HCT116 (cell line): Measurements from ENCODE around the gene ZNF692. TPM values are rescaled to one million over a fixed set of nuclear protein-coding genes. Genes with fewer than 3 reads are reported as not detected.

Experiments
- ATAC-seq: fragments of 200-7000 bp; cut with Tn5 transposase; 2 replicates; pipeline ENCODE4 v1.9.1; 2020; ENCODE audit warnings: mild to moderate bottlenecking, moderate library complexity
- BruUV-seq: library from RNA; stranded (reverse); fragments of 400-500 nt; replicated peaks from 2 replicates; lab custom pipeline; 2021; lab: Mats Ljungman, UMichigan
- CTCF ChIA-PET: fragments of 300-600 bp; sonication (Branson Sonifier 250); formaldehyde crosslinking; loops from one replicate; lab custom pipeline; 2021; ENCODE audit warnings: antibody characterized with exemption; lab: Charles Lee
- POLR2A ChIA-PET: fragments of 300-600, 350-600 bp; sonication (Branson Sonifier 250); formaldehyde crosslinking; loops from one replicate; lab custom pipeline; 2021; ENCODE audit warnings: antibody characterized with exemption; lab: Charles Lee
- RAD21 ChIA-PET, 2 experiments: fragments of 300-600 bp; sonication (Branson Sonifier 250); formaldehyde crosslinking; loops; one replicate each; lab custom pipeline; 2023; ENCODE audit warnings: low total read pairs in 2 of 2; ENCODE audit not compliant: uncharacterized antibody in 2 of 2, unreplicated experiment in 2 of 2, low non-redundant PET in 1 of 2; lab: Charles Lee
- DNase-seq: peaks from one replicate; pipeline ENCODE4 v3.0.0-alpha.2; 2010; ENCODE audit warnings: low read depth, low spot score
- H2AFZ ChIP-seq: fragments of 200-600 bp; shearing (Covaris generic), sonication (generic); 2 replicates; pipeline ENCODE4 v1.6.1; 2017; ENCODE audit warnings: low read depth, mixed run types, mixed read lengths, antibody characterized with exemption, low read length; ENCODE audit not compliant: poor library complexity, severe bottlenecking
- H3K27ac ChIP-seq: 2 replicates; pipeline ENCODE4 v1.5.1; 2012; ENCODE audit warnings: low read depth, low read length
- H3K27me3 ChIP-seq: fragments of 200-600 bp; sonication (generic); 2 replicates; pipeline ENCODE4 v1.6.1; 2016; ENCODE audit warnings: mixed run types, low read length, mixed read lengths; ENCODE audit not compliant: insufficient read depth
- H3K36me3 ChIP-seq, 2 experiments: fragments of 200-500 bp in 1 of 2; fragments of 200-600 bp in 1 of 2; sonication (Bioruptor generic) in 1 of 2; sonication (generic) in 1 of 2; 2 replicates each; pipeline versions ENCODE4 v1.5.1 to v1.6.1; 2014 to 2016; ENCODE audit warnings: low read length in 2 of 2, inconsistent platforms in 1 of 2, mixed read lengths in 1 of 2, mixed run types in 1 of 2; ENCODE audit not compliant: insufficient read depth in 2 of 2, control insufficient read depth in 1 of 2
- H3K4me1 ChIP-seq, 2 experiments: fragments of 200-600 bp in 1 of 2; sonication (generic) in 1 of 2; 2 replicates each; pipeline versions ENCODE4 v1.5.1 to v1.6.1; 2012 to 2017; ENCODE audit warnings: low read length in 2 of 2, inconsistent platforms in 1 of 2, mild to moderate bottlenecking in 1 of 2, mixed read lengths in 1 of 2, mixed run types in 1 of 2, moderate library complexity in 1 of 2; ENCODE audit not compliant: insufficient read depth in 2 of 2, control insufficient read depth in 1 of 2
- H3K4me2 ChIP-seq: fragments of 200-600 bp; sonication (generic); 2 replicates; pipeline ENCODE4 v1.6.1; 2017; ENCODE audit warnings: mixed run types, low read length, mixed read lengths
- H3K4me3 ChIP-seq, 2 experiments: fragments of 200-600 bp in 1 of 2; sonication (generic) in 1 of 2; replicated peaks in 1 of 2; 2 replicates each; pipeline ENCODE4 v1.5.1; 2011 to 2016; ENCODE audit warnings: low read length in 2 of 2, control low read depth in 1 of 2, low read depth in 1 of 2, mild to moderate bottlenecking in 1 of 2, mixed read lengths in 1 of 2, mixed run types in 1 of 2
- H3K79me2 ChIP-seq: fragments of 200-600 bp; sonication (generic); 2 replicates; pipeline ENCODE4 v1.6.1; 2017; ENCODE audit warnings: mild to moderate bottlenecking, mixed run types, low read length, moderate library complexity, mixed read lengths; ENCODE audit not compliant: insufficient read depth
- H3K9ac ChIP-seq: fragments of 200-600 bp; sonication (generic); 2 replicates; pipeline ENCODE4 v1.6.1; 2016; ENCODE audit warnings: low read length, mixed read lengths
- H3K9me2 ChIP-seq: fragments of 200-600 bp; sonication (generic), shearing (Covaris generic); 2 replicates; pipeline ENCODE4 v1.6.1; 2017; ENCODE audit warnings: mixed run types, mild to moderate bottlenecking, moderate library complexity; ENCODE audit not compliant: insufficient read depth
- H3K9me3 ChIP-seq, 2 experiments: fragments of 200-500 bp in 1 of 2; fragments of 200-600 bp in 1 of 2; sonication (Bioruptor generic) in 1 of 2; sonication (generic) in 1 of 2; 2 replicates each; pipeline ENCODE4 v1.6.1; 2014 to 2017; ENCODE audit warnings: low read length in 2 of 2, mixed read lengths in 2 of 2, inconsistent platforms in 1 of 2, low read depth in 1 of 2, mild to moderate bottlenecking in 1 of 2, mixed run types in 1 of 2, moderate library complexity in 1 of 2; ENCODE audit not compliant: control insufficient read depth in 1 of 2, insufficient read depth in 1 of 2
- H4K20me1 ChIP-seq: fragments of 200-600 bp; sonication (generic), shearing (Covaris generic); 2 replicates; pipeline ENCODE4 v1.6.1; 2017; ENCODE audit warnings: mixed run types, mild to moderate bottlenecking, moderate library complexity; ENCODE audit not compliant: insufficient read depth
- CBX3 ChIP-seq: IDR thresholded peaks from 2 replicates; pipeline ENCODE4 v1.6.1; 2012; ENCODE audit warnings: low read depth
- CTCF ChIP-seq, 3 experiments: fragments of 200-600 bp in 1 of 3; sonication (generic) in 1 of 3; IDR thresholded peaks in 2 of 3; conservative IDR thresholded peaks in 1 of 3; 2 replicates each; pipeline ENCODE4 v1.5.1; 2012 to 2017; ENCODE audit warnings: low read depth in 2 of 3, low read length in 2 of 3, antibody characterized with exemption in 1 of 3, borderline replicate concordance in 1 of 3, control low read depth in 1 of 3, mild to moderate bottlenecking in 1 of 3, mixed read lengths in 1 of 3, mixed run types in 1 of 3, moderate library complexity in 1 of 3; ENCODE audit not compliant: insufficient read depth in 1 of 3
- EGR1 ChIP-seq: IDR thresholded peaks from 2 replicates; pipeline ENCODE4 v1.6.1; 2012; ENCODE audit warnings: low read depth
- JUND ChIP-seq: IDR thresholded peaks from 2 replicates; pipeline ENCODE4 v1.6.1; 2012
- RAD21 ChIP-seq: IDR thresholded peaks from 2 replicates; pipeline ENCODE4 v1.6.1; 2012; ENCODE audit warnings: low read depth, mild to moderate bottlenecking
- intact Hi-C: fragments of 100-400 bp; cut with micrococcal nuclease; formaldehyde crosslinking; loops from 2 replicates; pipeline ENCODE4 v1.10.0; 2022
- total RNA-seq: library from RNA; stranded (reverse); gene quantifications from one replicate; pipeline ENCODE4 v1.2.1, GENCODE V29; 2021; ENCODE audit not compliant: unreplicated experiment
- TF ChIP-seq, protein P1 (sequence below): IDR thresholded peaks from 2 replicates; pipeline ENCODE4 v1.6.1; 2012

Gene ZNF692
- total RNA-seq, 1 experiment from 2014 or later, result 76.2 TPM

DNA sequence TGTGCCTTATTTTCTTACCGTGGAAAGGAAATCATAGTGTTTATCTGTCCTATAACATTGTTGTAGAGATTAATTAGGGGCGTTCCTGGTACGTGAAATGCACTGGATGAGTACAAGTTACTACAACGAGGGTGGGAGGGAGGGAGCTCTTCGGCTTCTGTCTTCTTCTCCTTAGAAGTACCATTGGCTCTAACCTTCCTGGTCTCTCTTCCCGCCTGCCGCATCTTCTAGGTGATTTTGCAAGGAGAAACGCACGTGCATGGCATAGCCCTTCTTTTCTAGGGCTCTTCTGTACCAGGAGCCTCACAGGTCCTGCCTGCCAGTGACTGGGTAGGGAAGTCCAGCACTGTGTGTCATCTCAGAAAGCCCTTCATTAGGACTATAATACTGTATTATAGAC is 50.0 kb downstream of the ZNF692 start:
- RAD21 ChIA-PET, result no interaction called here
- H4K20me1 ChIP-seq, result no peaks in the 10 kb centered on the region
- H3K9ac ChIP-seq, result no peak overlapping the region
- ATAC-seq (no peak), DNase-seq (no peak)
- H3K36me3 ChIP-seq, result peaks cover 0 to 6% of the 10 kb centered on the region in 2 experiments; a peak in 3 of 4 replicates
- H3K4me3 ChIP-seq, result no peak overlapping the region
- CTCF ChIA-PET, result no interaction called here
- no peaks in the 10 kb centered on the region for H3K79me2 ChIP-seq
- no peaks in the 10 kb centered on the region for H3K9me3 ChIP-seq
- POLR2A ChIA-PET, result no interaction called here
- no TSS peak for BruUV-seq
- H3K4me2 ChIP-seq, result no peak overlapping the region
- H2AFZ ChIP-seq, result no peak overlapping the region
- intact Hi-C loops, result loop anchor here (5.0 kb wide), 1 partner anchor 1127 kb away; no protein-coding TSS in a partner anchor
- no peak overlapping the region for H3K27ac ChIP-seq
- no peaks in the 10 kb centered on the region for H3K27me3 ChIP-seq
- H3K4me1 ChIP-seq, result no peaks in the 10 kb centered on the region
- TF ChIP-seq JUND, result no peak
- TF ChIP-seq CTCF (IDR thresholded peaks at IDR 0.05 in 2 of 3, conservative IDR thresholded peaks at IDR 0.05 in 1 of 3; ENCODE audit: borderline replicate concordance in 1 of 3, insufficient read depth in 1 of 3, low read depth in 2 of 3, low read length in 2 of 3), result no peak
- TF ChIP-seq, protein P1, sequence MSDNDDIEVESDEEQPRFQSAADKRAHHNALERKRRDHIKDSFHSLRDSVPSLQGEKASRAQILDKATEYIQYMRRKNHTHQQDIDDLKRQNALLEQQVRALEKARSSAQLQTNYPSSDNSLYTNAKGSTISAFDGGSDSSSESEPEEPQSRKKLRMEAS, result no peak
- no peak for TF ChIP-seq EGR1
- TF ChIP-seq CBX3, result no peak
- no peaks in the 10 kb centered on the region for H3K9me2 ChIP-seq

DNA sequence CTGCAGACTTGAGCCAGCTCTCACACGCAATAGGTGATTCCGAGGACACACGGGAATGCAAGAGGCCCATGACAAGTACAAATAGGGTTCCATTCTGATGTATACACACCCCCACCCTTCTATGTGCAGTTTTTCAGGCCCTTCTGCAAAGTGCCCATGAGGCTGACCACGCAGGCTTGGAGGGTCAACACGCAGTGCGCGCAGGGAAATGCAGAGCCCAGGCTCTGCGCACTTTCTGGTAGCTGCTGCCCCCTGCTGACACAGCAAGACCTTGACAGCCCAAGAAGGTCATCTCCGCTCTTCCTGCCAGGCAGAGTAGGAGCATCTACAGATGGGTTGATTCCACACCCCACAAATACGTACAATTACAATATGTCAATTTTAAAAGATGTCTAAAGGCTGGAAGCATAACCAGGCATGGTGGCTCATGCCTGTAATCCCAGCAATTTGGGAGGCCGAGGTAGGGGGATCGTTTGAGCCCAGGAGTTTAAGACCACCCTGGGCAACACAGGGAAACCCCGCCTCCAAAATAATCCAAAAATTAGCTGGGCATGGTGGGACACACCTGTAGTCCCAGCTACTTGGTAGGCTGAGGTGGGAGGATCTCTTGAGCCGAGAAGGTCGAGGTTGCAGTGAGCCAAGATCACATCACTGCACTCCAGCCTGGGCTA is 51.7 kb downstream of the ZNF692 start:
- no peaks in the 10 kb centered on the region for H3K79me2 ChIP-seq
- H2AFZ ChIP-seq, result no peak overlapping the region
- RAD21 ChIA-PET, result no interaction called here
- BruUV-seq, result no TSS peak
- POLR2A ChIA-PET, result no interaction called here
- TF ChIP-seq CBX3, result 0 out of 2 replicates have a peak, but pooled peaks have one; percentile 20
- TF ChIP-seq, protein P1, result no peak
- peak; percentile 86 for TF ChIP-seq RAD21
- peak; percentile 67 to 84 (median 77) for TF ChIP-seq CTCF (IDR thresholded peaks at IDR 0.05 in 2 of 3, conservative IDR thresholded peaks at IDR 0.05 in 1 of 3; ENCODE audit: borderline replicate concordance in 1 of 3, insufficient read depth in 1 of 3, low read depth in 2 of 3, low read length in 2 of 3)
- TF ChIP-seq, all 23 proteins: peak for 3
- no peak overlapping the region for H3K4me2 ChIP-seq
- H3K27ac ChIP-seq, result no peak overlapping the region
- H3K4me1 ChIP-seq, result no peaks in the 10 kb centered on the region
- H3K36me3 ChIP-seq, result peaks cover 0 to 2% of the 10 kb centered on the region in 2 experiments; a peak in 1 of 4 replicates
- no peaks in the 10 kb centered on the region for H3K9me3 ChIP-seq
- intact Hi-C loops, result loop anchor here (1.0 to 5.0 kb wide), 3 partner anchors 111 to 1125 kb away; no protein-coding TSS in a partner anchor
- H4K20me1 ChIP-seq, result no peaks in the 10 kb centered on the region
- H3K9me2 ChIP-seq, result no peaks in the 10 kb centered on the region
- ATAC-seq (peak; percentile 94), DNase-seq (peak; percentile 4)
- H3K27me3 ChIP-seq, result no peaks in the 10 kb centered on the region
- H3K4me3 ChIP-seq, result no peak overlapping the region
- CTCF ChIA-PET, result interaction anchor here (0.8 to 1.3 kb wide), 2 partner anchors 101 to 102 kb away, joined by 3 read pairs; no protein-coding TSS in a partner anchor
- H3K9ac ChIP-seq, result no peak overlapping the region
